Measurements from ENCODE around the gene C14orf93. TPM values are rescaled to one million over a fixed set of nuclear protein-coding genes. Genes with fewer than 3 reads are reported as not detected.
"Not testable (repeated sequence)": the region's sequence is repeated elsewhere in the genome, so short reads cannot be mapped to it uniquely, and the experiment has no call there.

Gene C14orf93
- total RNA-seq, 1 donor from 2014 or later, result 12.1 TPM

DNA sequence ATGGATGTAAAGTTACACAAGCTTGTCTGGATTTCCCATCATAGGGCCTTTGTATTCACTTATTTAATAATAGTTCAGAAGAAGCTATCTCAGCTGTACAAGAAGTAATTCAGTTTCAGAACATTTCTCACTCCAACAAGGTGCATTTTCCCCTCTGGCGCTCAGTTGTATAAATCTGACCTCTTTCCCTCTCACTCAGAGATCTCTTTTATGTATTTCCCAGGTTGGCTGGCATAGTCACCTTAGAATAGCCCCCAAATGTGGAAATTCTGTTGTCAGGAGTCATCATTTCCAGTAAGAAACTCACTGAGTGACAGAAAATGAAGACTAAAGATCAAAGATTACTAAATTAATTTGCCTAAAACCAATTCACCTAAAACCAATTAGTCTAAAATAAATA lies 38.8 kb downstream of the C14orf93 start:
- H3K4me3 Mint-ChIP-seq (ENCODE audit: unreplicated experiment), result no peak overlapping the region
- H3K36me3 Mint-ChIP-seq (ENCODE audit: unreplicated experiment), result no peaks in the 10 kb centered on the region
- H3K9me3 Mint-ChIP-seq (ENCODE audit: unreplicated experiment), result peaks cover 1% of the 10 kb centered on the region
- peaks cover 2% of the 10 kb centered on the region for H3K27me3 Mint-ChIP-seq (ENCODE audit: unreplicated experiment)
- H3K4me1 Mint-ChIP-seq (ENCODE audit: low read depth, unreplicated experiment), result no peaks in the 10 kb centered on the region
- TF ChIP-seq, protein P1, sequence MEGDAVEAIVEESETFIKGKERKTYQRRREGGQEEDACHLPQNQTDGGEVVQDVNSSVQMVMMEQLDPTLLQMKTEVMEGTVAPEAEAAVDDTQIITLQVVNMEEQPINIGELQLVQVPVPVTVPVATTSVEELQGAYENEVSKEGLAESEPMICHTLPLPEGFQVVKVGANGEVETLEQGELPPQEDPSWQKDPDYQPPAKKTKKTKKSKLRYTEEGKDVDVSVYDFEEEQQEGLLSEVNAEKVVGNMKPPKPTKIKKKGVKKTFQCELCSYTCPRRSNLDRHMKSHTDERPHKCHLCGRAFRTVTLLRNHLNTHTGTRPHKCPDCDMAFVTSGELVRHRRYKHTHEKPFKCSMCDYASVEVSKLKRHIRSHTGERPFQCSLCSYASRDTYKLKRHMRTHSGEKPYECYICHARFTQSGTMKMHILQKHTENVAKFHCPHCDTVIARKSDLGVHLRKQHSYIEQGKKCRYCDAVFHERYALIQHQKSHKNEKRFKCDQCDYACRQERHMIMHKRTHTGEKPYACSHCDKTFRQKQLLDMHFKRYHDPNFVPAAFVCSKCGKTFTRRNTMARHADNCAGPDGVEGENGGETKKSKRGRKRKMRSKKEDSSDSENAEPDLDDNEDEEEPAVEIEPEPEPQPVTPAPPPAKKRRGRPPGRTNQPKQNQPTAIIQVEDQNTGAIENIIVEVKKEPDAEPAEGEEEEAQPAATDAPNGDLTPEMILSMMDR (IDR thresholded peaks at IDR 0.05; ENCODE audit: partially characterized antibody, unreplicated experiment), result no peak
- H3K27ac Mint-ChIP-seq (ENCODE audit: unreplicated experiment), result no peak overlapping the region
- no peak for DNase-seq

DNA sequence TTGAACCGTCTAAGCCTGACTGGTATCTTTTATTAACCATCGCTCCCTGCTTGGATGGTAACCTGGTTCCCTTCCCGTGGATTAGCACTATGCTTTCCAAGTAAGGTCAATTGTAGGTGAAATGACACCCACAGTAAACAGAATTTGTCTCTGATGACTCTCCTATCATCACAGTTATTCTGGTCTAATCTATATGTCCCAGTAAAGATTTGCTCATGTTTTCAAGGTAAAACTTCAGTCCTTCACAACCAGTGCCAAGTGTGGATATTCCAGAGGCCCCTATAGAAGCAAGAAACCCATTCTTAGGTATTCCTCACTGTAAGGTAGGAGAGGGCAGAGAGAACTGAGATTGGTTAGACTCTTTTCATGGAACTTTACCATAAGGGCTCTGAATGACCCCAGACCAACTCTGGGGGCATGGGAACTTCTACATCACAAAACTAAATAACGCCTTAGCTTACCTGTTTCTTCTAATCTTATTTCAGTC lies 43.1 kb downstream of the C14orf93 start:
- Mint-ChIP-seq H3K36me3 (ENCODE audit: unreplicated experiment) (no peaks in the 10 kb centered on the region), H3K27ac (ENCODE audit: unreplicated experiment) (no peak overlapping the region), H3K4me1 (ENCODE audit: low read depth, unreplicated experiment) (no peaks in the 10 kb centered on the region), H3K27me3 (ENCODE audit: unreplicated experiment) (peaks cover 1% of the 10 kb centered on the region), H3K4me3 (ENCODE audit: unreplicated experiment) (no peak overlapping the region), H3K9me3 (ENCODE audit: unreplicated experiment) (peaks cover 1% of the 10 kb centered on the region)
- DNase-seq, result no peak
- TF ChIP-seq, protein P1 (IDR thresholded peaks at IDR 0.05; ENCODE audit: partially characterized antibody, unreplicated experiment), result no peak

- not testable (repeated sequence) for H3K4me3 Mint-ChIP-seq (ENCODE audit: unreplicated experiment); H3K4me1 Mint-ChIP-seq (ENCODE audit: low read depth, unreplicated experiment); H3K36me3 Mint-ChIP-seq (ENCODE audit: unreplicated experiment); DNase-seq; H3K9me3 Mint-ChIP-seq (ENCODE audit: unreplicated experiment); H3K27ac Mint-ChIP-seq (ENCODE audit: unreplicated experiment); H3K27me3 Mint-ChIP-seq (ENCODE audit: unreplicated experiment)
Observed at GRCh38 chr14:22965916-22966782, 43.8 kb downstream of the C14orf93 start.

DNA sequence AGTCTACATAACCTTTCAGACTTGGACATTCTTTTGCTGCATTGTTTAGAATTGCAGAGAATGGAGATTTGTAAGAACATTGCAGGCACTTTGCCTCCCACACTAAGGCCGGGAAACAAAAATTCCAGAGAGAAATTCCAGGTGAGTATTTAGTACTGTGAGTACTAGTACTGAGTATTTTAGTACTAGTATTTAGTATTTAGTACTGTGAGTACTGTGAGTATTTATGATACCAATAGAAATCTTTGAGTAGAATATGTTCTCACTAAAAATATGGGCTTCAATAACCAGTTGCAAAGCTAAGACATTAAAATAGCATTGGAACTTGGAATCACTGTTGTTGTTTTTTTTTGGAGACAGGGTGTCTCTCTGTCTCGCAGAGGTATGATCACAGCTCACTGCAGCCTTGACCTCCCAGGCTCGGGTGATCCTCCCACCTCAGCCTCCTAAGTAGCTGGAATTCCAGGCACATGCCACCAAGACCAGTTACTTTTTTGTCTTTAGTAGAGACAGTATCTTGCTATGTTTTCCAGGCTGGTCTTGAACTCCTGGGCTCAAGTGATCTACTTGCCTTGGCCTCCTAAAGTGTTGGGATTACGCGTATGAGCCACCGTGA lies 47.8 kb downstream of the C14orf93 start:
- Mint-ChIP-seq H3K9me3 (ENCODE audit: unreplicated experiment) (peaks cover 1% of the 10 kb centered on the region), H3K36me3 (ENCODE audit: unreplicated experiment) (no peaks in the 10 kb centered on the region), H3K4me1 (ENCODE audit: low read depth, unreplicated experiment) (no peaks in the 10 kb centered on the region), H3K27me3 (ENCODE audit: unreplicated experiment) (peaks cover 1% of the 10 kb centered on the region), H3K27ac (ENCODE audit: unreplicated experiment) (no peak overlapping the region), H3K4me3 (ENCODE audit: unreplicated experiment) (no peak overlapping the region)
- no peak for DNase-seq
- TF ChIP-seq, protein P1 (IDR thresholded peaks at IDR 0.05; ENCODE audit: partially characterized antibody, unreplicated experiment), result no peak

DNA sequence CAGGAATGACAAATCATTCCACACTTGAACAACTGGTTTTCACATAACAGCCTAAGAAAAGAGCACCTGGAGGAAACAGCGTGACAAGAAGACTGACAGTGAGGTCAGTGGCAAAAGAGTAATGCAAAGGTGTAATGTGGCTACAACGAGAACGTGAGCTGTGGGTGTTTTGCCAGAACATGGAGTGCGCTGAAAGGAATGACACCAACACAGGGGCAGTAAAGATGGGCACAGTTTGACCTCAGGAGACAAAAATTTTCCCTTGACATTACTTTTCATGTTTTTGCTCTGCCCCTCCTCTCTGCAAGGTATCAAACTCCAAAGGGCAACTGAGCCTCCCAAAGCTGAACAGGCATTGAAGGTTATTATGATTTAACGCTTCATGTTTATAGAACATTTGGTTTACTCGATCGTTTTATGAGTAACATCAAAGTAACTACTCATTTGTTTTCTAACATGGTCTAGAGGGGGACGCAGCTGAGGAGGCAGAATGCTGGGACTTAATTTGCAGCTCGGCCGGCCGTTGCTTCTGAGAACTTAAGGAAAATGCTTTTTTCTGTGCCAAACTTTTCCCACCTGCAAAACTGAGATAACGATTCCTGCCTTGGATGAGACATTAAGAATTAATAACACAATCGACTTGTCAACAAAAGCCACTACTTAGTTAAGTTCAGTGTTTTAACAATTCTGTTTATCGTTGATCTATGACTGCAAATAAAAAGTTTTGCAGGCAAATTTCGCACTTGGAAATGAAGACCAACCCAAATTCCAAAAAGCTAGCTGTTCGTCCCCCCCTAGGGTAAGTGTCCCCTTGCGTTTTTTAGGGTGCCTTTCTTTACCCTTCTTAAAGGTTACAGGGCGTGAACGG lies 54.0 kb downstream of the C14orf93 start:
- Mint-ChIP-seq H3K4me1 (ENCODE audit: low read depth, unreplicated experiment) (no peaks in the 10 kb centered on the region), H3K4me3 (ENCODE audit: unreplicated experiment) (peak overlapping the region; percentile 95), H3K36me3 (ENCODE audit: unreplicated experiment) (no peaks in the 10 kb centered on the region), H3K9me3 (ENCODE audit: unreplicated experiment) (peaks cover 3% of the 10 kb centered on the region), H3K27me3 (ENCODE audit: unreplicated experiment) (no peaks in the 10 kb centered on the region), H3K27ac (ENCODE audit: unreplicated experiment) (peak overlapping the region; percentile 74)
- DNase-seq, result no peak
- TF ChIP-seq, protein P1 (IDR thresholded peaks at IDR 0.05; ENCODE audit: partially characterized antibody, unreplicated experiment), result no peak
